ENCODE measurements around the gene PHKA2.

Gene PHKA2

GRCh38 chrX:18890049-18890381, 93.9 kb downstream of the PHKA2 start:
- ATAC-seq (ENCODE audit: low read depth) (no peak), DNase-seq (ENCODE audit: low spot score) (no peak)
- TF ChIP-seq, protein P1, sequence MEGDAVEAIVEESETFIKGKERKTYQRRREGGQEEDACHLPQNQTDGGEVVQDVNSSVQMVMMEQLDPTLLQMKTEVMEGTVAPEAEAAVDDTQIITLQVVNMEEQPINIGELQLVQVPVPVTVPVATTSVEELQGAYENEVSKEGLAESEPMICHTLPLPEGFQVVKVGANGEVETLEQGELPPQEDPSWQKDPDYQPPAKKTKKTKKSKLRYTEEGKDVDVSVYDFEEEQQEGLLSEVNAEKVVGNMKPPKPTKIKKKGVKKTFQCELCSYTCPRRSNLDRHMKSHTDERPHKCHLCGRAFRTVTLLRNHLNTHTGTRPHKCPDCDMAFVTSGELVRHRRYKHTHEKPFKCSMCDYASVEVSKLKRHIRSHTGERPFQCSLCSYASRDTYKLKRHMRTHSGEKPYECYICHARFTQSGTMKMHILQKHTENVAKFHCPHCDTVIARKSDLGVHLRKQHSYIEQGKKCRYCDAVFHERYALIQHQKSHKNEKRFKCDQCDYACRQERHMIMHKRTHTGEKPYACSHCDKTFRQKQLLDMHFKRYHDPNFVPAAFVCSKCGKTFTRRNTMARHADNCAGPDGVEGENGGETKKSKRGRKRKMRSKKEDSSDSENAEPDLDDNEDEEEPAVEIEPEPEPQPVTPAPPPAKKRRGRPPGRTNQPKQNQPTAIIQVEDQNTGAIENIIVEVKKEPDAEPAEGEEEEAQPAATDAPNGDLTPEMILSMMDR (IDR thresholded peaks at IDR 0.05; ENCODE audit: poor library complexity, severe bottlenecking), result no peak
- Histone ChIP-seq H3K36me3 (ENCODE audit: low read depth) (no peaks in the 10 kb centered on the region), H3K9me3 (ENCODE audit: severe bottlenecking) (no peaks in the 10 kb centered on the region), H3K4me3 (ENCODE audit: severe bottlenecking) (no peak overlapping the region), H3K4me1 (ENCODE audit: insufficient read depth, poor library complexity, severe bottlenecking) (peaks cover 25% of the 10 kb centered on the region), H3K27ac (ENCODE audit: poor library complexity, severe bottlenecking) (no peak overlapping the region), H3K27me3 (ENCODE audit: insufficient read depth, poor library complexity, severe bottlenecking) (no peaks in the 10 kb centered on the region)

DNA sequence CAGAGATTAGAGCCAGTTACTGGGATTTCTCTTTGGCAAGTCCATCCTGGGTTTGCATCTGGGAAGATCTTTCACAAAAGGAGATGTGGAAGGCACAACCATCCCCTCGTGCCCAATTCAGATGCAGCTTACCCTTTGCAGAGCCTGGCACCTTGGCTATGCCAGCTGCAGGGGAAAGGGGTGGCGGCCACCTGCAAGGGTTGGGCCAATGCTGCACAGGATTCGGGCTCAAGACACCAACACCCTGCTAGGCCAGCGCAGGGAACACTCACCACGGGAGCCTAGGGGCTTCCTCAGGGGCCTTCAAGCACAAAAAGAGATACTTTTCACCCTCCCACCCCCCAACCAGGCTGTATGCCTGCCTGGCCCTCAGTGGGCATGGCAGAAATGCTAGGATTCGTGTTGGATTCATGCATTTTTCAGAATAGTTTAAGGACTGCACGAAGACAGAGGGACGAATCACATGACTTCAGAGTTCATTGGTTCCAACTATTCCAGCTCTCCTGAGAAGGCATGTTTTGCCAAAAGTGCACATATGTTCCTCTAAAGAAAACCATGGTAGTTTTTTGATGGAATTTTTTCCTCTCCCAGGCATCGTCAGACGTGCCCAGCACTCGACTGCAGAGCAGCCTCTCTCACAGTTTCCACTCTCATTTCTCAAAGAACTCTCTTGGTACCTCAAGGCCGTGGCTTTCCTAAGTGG, 94.4 kb downstream of the PHKA2 start:
- ATAC-seq (ENCODE audit: low read depth), result no peak
- H3K4me1 ChIP-seq (ENCODE audit: insufficient read depth, poor library complexity, severe bottlenecking), result peaks cover 22% of the 10 kb centered on the region
- no peak overlapping the region for H3K27ac ChIP-seq (ENCODE audit: poor library complexity, severe bottlenecking)
- no peaks in the 10 kb centered on the region for H3K27me3 ChIP-seq (ENCODE audit: insufficient read depth, poor library complexity, severe bottlenecking)
- no peak for DNase-seq (ENCODE audit: low spot score)
- TF ChIP-seq, protein P1 (IDR thresholded peaks at IDR 0.05; ENCODE audit: poor library complexity, severe bottlenecking), result no peak
- H3K4me3 ChIP-seq (ENCODE audit: severe bottlenecking), result no peak overlapping the region
- no peaks in the 10 kb centered on the region for H3K9me3 ChIP-seq (ENCODE audit: severe bottlenecking)
- H3K36me3 ChIP-seq (ENCODE audit: low read depth), result no peaks in the 10 kb centered on the region

DNA sequence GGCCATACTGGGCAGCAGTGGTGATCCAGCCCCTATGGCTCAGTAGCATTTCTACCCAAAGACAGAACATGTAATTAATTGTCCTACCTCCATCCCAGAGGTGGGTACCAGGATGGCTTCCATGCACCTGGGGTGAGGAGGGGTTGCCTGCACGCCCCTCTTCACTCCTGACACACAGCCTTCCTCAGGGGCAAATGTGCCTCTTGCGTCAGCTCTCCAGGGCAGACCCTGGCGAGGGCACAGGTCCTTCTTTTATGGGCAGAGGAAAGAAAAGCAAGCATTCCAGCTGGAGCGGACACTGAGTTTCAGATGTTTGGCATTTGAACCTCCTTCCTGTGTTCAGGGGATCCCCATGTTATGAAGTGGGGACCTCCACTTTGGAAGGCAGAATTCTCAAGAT, 95.6 kb downstream of the PHKA2 start:
- no peak for DNase-seq (ENCODE audit: low spot score)
- H3K27me3 ChIP-seq (ENCODE audit: insufficient read depth, poor library complexity, severe bottlenecking), result no peaks in the 10 kb centered on the region
- H3K27ac ChIP-seq (ENCODE audit: poor library complexity, severe bottlenecking), result no peak overlapping the region
- TF ChIP-seq, protein P1 (IDR thresholded peaks at IDR 0.05; ENCODE audit: poor library complexity, severe bottlenecking), result no peak
- no peaks in the 10 kb centered on the region for H3K36me3 ChIP-seq (ENCODE audit: low read depth)
- H3K9me3 ChIP-seq (ENCODE audit: severe bottlenecking), result no peaks in the 10 kb centered on the region
- H3K4me1 ChIP-seq (ENCODE audit: insufficient read depth, poor library complexity, severe bottlenecking), result peaks cover 22% of the 10 kb centered on the region
- ATAC-seq (ENCODE audit: low read depth), result no peak
- H3K4me3 ChIP-seq (ENCODE audit: severe bottlenecking), result no peak overlapping the region

- Histone ChIP-seq H3K9me3 (ENCODE audit: severe bottlenecking) (no peaks in the 10 kb centered on the region), H3K36me3 (ENCODE audit: low read depth) (no peaks in the 10 kb centered on the region), H3K4me1 (ENCODE audit: insufficient read depth, poor library complexity, severe bottlenecking) (peaks cover 22% of the 10 kb centered on the region), H3K4me3 (ENCODE audit: severe bottlenecking) (no peak overlapping the region), H3K27ac (ENCODE audit: poor library complexity, severe bottlenecking) (no peak overlapping the region), H3K27me3 (ENCODE audit: insufficient read depth, poor library complexity, severe bottlenecking) (no peaks in the 10 kb centered on the region)
- ATAC-seq (ENCODE audit: low read depth), result no peak
- TF ChIP-seq, protein P1 (IDR thresholded peaks at IDR 0.05; ENCODE audit: poor library complexity, severe bottlenecking), result no peak
- no peak for DNase-seq (ENCODE audit: low spot score)
Measured at GRCh38 chrX:18887825-18888212, 96.1 kb downstream of the PHKA2 start.

DNA sequence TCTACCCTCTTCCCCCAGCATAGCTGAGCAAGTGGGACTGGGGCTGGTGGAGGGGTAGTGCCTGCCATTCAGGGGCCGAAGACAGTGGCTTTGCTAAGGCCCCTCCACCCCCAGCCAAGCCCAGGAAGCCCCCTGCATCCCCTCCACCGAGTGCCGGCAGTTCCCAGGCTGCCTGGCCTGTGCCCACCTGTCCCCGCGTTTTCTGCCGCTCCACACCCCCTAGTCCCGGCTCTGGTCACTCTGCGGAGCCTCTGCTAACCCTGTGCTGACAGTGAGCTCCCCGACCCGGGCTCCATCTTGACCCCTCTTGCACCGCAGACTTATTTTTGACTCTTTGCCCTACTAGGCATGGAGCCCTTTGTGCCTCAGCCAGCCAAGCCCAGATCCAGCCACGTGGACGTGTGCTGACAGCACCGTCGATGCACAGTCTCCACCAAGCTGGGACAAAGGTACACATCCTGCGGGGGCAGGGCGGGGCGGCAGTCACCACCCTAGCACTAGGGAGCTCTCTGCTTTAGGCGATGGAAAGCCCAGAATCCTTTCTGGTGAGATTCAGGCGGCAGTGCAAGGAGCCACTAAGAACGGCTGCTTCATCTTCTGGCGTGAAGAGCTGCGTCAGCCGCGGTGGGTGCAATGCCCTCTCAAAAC, 96.6 kb downstream of the PHKA2 start:
- DNase-seq (ENCODE audit: low spot score), result no peak
- no peaks in the 10 kb centered on the region for H3K36me3 ChIP-seq (ENCODE audit: low read depth)
- peaks cover 22% of the 10 kb centered on the region for H3K4me1 ChIP-seq (ENCODE audit: insufficient read depth, poor library complexity, severe bottlenecking)
- H3K27me3 ChIP-seq (ENCODE audit: insufficient read depth, poor library complexity, severe bottlenecking), result no peaks in the 10 kb centered on the region
- no peak overlapping the region for H3K4me3 ChIP-seq (ENCODE audit: severe bottlenecking)
- TF ChIP-seq, protein P1 (IDR thresholded peaks at IDR 0.05; ENCODE audit: poor library complexity, severe bottlenecking), result no peak
- H3K9me3 ChIP-seq (ENCODE audit: severe bottlenecking), result no peaks in the 10 kb centered on the region
- H3K27ac ChIP-seq (ENCODE audit: poor library complexity, severe bottlenecking), result peak overlapping the region; percentile 39
- ATAC-seq (ENCODE audit: low read depth), result no peak
